Measurements from ENCODE around the gene USP48.
"Not testable (repeated sequence)": the region's sequence is repeated elsewhere in the genome, so short reads cannot be mapped to it uniquely, and the experiment has no call there.

Gene USP48

GRCh38 chr1:21696931-21697330 lies 86.0 kb downstream of the USP48 start:
- peak; percentile 34 for DNase-seq (ENCODE audit: low read depth)

DNA sequence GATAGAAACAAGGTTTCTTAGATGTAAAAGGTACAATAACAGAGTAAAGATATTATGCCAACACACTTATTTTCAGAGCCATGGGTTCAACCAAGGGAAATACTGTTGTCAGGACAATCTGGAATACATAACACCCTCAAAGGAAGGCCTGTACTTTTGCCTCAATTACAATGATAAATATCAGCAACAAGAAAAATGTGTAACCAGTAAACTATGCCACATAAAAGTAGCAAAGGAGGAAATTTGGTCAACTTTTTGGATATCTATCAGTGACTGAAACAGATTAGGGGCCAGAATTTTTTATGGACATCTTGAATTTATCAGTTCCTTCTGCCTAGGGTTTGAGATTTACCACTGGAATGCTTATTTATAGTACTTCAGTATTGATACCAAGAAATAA lies 89.2 kb downstream of the USP48 start:
- no peak for DNase-seq (ENCODE audit: low read depth)

DNA sequence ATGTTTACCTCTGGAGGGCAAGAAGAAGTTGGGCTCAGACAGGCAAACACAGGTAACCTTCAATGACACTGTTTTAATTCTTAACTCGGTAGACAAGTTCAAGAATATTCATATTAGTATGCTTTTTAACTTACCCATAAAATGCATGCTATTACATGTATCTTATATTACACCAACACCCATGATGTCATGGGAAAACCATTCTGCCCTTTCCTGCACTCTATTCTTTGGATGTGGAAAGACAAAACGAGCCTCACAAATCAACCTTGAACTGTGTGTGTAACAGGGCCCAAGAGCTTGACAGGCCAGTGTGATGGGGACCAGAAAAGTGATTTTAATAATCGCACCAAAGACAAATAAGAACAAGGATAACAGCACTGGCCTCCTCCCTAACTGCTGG lies 91.2 kb downstream of the USP48 start:
- DNase-seq (ENCODE audit: low read depth), result no peak

- no peak for DNase-seq (ENCODE audit: low read depth)
Measured at GRCh38 chr1:21689661-21690372, 93.1 kb downstream of the USP48 start.

GRCh38 chr1:21687081-21687529 lies 95.8 kb downstream of the USP48 start:
- DNase-seq (ENCODE audit: low read depth), result no peak

DNA sequence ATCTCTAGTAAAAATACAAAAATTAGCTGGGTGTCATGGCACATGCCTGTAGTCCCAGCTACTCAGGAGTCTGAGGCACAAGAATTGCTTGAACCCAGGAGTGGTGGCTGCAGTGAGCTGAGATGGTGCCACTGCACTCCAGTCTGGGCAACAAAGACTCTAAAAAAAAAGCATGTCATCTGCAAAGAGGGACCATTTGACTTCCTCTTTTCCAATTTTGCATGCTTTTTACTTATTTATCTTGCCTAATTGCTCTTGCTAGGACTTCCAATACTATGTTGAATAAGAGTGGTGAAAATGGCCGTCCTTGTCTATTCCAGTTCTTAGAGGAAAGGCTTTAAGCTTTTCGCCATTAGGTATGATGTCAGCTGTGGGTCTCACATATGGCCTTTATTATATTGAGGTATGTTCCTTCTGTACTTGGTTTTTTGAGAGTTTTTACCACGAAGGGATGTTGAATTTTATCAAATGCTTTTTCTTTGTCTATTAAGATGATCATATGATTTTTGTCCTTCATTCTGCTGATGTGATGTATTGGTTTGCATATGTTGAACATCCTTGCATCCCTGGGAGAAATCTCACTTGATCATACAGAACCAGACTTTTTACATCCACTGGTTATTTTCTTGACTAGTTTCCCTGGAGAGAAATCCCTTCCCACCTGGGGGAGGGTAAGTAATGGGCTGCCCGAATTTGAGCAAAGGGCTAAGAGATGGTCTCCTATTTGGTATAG lies 96.8 kb downstream of the USP48 start:
- no peak for DNase-seq (ENCODE audit: low read depth)

GRCh38 chr1:21681426-21681825 lies 101.5 kb downstream of the USP48 start:
- no peak for DNase-seq (ENCODE audit: low read depth)

DNA sequence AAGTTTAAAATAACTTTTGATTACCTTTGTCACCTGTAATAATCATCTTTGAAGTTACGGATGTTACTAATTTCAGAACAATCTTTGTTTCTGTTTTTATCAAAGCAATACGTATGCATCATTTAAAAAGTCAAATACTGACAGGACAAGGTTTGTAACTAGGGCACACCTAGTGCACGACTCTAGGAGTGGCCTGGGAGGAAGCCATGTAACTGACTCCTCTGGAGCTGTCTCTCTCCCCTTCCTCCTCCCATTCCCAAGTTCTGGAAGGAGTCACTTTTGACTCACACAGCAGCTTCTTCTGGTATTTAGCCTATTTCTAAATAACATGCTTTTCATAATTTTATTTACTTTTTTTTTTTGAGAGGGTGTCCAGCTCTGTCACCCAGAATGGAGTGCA lies 102.0 kb downstream of the USP48 start:
- peak; percentile 36 for DNase-seq (ENCODE audit: low read depth)

DNA sequence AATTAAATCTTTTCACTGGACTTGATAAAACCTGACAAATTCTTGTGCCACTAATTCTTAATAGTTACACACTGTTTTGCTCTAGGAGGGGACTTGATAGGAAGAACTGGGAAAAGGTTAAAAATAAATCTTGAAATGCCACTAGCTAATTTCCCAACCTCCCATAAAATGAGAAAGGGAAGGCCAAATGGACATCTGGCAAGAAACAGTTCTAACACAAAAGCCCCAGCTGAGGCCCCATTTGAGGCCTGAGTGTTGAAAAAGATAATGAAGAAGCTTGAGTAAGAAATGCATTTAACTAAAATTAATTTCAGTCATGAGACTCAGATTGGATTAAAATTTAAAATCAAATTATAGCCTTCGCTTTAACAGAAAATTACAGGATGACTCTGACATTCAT lies 102.6 kb downstream of the USP48 start:
- DNase-seq (ENCODE audit: low read depth), result no peak

DNA sequence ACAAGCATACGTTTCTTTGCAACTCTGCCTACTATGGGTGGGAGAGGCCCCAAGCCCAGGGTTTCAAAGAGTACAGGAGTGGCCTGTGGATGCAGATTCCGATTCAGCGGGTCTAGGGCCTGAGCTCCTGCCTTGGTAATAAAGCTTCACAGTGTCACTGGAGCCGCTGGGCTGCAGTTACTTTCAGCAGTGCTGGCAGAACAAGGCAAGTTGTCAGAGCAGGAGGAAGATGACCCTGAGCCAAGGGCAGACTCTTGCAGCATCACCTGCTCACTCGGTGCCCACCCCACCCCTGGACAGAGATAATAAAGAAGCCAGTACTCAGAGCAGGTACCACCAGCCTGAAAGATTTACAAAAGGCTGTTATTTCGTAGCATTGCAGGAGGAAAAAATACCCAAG lies 105.8 kb downstream of the USP48 start:
- no peak for DNase-seq (ENCODE audit: low read depth)

GRCh38 chr1:21674957-21675356 lies 108.0 kb downstream of the USP48 start:
- no peak for DNase-seq (ENCODE audit: low read depth)

DNA sequence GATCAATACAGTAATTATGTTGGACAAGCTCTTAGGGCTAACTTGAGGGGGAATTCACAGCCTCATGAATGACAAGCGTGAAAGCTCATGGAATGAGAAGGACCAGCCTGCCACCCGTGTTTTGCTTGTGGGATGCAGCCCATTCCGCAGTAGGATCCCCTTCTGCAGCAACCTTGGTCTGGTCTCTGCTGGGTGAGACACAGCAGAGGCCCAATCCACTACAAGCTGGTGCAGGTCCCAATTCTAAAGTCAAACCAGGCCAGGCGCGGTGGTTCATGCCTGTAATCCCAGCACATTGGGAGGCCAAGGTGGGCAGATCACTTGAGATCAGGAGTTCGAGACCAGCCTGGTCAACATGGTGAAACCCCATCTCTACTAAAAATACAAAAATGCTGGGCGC lies 109.1 kb downstream of the USP48 start:
- DNase-seq (ENCODE audit: low read depth), result not testable (repeated sequence)

GRCh38 chr1:21673277-21673780 lies 109.6 kb downstream of the USP48 start:
- peak; percentile 24 for DNase-seq (ENCODE audit: low read depth)

DNA sequence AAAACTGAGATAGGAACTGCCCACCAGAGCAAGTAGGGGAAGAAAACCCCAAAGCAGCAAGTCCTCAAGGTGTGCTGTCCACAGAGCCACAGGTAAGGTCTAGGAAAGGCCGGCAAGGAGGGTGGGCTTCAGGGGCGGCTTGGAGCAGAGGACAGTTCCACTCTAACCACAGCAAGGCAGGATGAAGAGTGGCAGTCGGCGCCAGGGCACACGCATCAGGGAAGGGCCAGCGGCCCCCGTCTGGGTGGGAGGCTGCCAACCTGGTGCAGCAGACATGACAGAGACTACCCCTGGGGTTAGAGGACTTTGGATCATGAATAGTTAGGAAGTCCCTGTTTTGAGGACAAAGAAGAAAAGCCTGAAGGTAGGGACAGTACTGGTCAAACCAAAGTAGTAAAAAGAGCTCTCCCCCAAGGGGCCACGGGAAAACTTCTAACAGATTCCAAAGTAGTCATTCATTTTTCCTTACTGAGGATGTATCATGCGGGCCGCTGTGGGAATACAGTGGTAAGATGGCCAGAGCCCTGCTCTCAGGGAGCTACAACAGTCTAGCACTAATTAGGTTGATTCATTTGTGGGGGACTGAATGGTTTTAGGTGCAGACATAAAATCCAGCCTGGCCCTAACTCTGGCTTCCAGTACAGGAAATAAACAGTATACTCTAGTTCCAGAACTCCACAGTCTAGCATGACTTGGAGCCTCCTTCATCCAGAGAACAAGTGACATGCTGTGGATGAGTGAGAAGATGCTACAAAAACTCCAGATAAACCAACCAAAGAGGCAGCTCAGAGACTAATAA lies 110.3 kb downstream of the USP48 start:
- peak; percentile 36 for DNase-seq (ENCODE audit: low read depth)

- DNase-seq (ENCODE audit: low read depth), result no peak
Measured at GRCh38 chr1:21671915-21672314, 111.0 kb downstream of the USP48 start.

DNA sequence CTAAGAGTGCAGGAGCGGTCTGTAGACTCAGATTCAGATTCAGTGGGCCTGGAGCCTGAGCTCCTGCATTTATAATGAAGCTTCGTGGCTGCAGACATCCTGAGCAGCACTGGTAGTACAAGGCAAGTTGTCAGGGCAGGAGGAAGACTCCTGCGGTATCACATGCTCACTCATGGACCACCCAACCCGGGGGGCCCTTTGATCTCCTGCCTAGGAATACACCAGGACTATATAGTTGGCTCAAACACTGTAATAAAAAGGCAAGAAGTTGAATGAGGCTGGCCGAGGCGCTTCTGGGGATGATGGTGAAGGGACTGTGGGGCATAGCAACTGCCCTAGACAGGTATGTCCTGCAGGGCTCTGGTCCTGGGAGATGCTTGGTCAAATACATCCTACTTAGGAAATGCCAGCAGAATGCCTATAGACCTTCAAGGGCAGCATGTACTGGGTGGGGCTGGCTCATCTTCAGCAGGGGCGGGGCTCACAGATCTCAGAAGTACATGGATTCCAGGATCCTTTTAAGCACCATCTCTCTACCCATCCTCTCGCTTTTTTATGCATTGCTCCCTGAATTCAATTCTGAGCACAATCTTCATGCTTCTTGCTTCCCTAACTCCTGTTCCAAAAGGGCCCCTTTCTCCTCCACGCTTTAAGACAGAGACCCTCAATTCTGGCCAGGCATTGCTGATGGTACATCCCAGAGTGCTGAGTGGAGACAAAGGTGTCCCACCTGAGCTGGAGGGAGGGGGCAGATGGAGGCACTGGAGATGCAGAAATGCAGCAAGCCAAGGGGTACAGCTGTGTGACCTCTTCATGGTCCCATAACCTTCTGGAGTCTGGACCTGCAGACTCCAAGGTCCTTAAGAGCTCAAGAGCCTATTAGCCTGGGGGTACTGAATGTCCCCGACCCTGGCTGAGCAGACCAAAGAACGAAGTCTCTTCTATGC lies 111.7 kb downstream of the USP48 start:
- DNase-seq (ENCODE audit: low read depth), result no peak

GRCh38 chr1:21670059-21670881 lies 112.7 kb downstream of the USP48 start:
- no peak for DNase-seq (ENCODE audit: low read depth)

DNA sequence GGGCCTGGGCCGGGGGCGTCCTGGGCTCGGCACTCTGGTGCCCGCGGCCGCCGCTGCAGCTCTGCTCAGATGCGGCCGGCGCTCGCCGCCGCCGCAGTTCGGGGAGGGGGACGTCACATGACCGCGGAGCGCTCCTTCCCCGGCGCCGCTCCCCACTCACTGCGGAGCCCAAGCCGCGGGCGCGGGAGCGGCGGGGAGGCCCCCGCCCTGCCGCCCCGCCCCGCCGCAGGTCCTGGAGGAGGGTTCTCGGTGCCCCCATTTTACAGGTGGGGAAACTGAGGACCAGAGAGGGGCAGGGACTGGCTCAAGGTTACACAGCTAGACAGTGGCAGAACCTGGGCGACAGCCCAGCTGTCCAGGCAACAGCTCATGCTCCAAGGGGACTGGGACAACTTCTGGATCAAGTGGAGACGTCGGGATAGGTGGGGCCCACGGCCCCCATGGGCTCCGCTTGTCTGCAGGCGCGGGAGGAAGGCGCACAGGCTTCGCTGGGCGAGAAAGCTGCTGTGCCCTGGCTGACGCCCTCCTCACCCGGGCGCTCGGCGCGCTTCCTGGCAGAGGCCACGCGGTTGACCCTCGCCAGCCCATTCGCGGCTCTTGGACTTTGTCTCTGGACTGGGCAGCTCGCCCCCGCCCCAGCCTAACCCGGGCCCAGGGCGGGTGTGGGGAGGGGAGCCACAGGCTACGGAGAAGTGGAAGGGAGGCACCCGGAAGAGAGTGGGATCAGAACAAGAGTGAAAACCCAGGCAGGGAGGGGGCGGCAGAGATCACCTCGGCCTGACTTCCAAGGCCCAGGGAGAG lies 113.5 kb downstream of the USP48 start, which contains the start of gene RAP1GAP:
Gene RAP1GAP, minus strand, starts transcription at position 100 of the 801 bp plus-strand sequence. CDS start 49,325 bp downstream, outside the sequence.
- DNase-seq (ENCODE audit: low read depth), result no peak

DNA sequence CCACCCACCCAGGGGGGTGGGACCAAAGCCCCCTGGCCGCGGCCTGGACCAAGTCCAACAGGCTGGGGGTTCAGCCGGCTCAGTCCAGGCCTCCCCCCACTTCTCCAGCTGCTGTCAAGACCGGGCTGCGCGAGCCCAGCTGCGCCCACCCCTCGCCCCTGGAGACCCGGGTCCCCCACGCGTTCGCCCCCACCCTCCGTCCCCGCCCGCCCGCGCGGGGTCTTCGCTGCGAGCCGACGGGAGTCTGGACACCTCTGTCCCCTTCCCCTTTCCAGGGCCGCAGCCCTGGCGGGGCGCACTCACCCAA lies 114.0 kb downstream of the USP48 start:
- DNase-seq (ENCODE audit: low read depth), result no peak

All from ELR (cell line).